Putamen (tissue), 1 donor: ENCODE results near the gene SLC25A45.

Experiments
- DNase-seq: peaks from one replicate; pipeline ENCODE4 v3.0.0-alpha.2; 2016; ENCODE audit warnings: low spot score

The SLC25A45 gene, protein sequence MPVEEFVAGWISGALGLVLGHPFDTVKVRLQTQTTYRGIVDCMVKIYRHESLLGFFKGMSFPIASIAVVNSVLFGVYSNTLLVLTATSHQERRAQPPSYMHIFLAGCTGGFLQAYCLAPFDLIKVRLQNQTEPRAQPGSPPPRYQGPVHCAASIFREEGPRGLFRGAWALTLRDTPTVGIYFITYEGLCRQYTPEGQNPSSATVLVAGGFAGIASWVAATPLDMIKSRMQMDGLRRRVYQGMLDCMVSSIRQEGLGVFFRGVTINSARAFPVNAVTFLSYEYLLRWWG

DNA sequence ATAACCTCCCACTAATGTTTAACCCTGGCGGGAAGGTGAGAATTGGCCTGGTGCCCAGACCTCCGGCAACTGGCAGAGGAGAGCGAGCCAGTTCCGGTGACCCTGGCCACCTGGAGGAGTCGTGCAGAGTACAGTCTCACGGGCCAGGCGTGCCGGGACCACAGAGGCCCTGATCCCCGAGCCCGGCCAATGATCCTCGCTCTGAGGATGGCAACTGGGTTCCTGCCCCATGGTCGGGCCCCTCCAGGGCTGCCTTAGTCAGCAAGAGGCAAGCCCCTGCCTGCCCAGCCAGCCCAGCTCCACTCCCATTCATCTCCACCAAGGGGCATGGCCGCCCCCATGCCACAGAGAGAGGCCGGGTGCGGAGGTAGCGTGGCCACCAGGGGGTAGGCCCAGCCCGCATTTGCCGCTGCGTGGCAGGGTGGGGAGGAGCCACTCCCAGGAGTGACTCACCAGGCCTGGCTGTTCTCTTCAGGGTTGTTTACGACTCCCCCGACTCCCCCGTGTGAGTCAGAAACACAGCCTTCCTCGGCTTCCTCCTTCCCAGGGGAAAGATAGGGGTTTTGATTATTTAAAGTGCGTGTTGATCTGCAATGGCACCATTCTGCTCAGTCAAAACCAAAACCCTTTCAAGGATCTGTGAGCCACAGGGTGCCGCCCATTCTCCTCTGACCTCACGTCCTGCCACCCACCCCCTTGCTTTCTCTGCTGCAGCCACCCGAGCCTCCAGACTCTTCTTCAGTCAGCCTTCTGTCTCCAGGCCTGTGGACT, at the start of gene SLC25A45:
SLC25A45 (minus strand) TSS at position 614 of the 771 bp plus-strand sequence. CDS start 695 bp downstream, outside the sequence.
- peak; percentile 92 for DNase-seq

DNA sequence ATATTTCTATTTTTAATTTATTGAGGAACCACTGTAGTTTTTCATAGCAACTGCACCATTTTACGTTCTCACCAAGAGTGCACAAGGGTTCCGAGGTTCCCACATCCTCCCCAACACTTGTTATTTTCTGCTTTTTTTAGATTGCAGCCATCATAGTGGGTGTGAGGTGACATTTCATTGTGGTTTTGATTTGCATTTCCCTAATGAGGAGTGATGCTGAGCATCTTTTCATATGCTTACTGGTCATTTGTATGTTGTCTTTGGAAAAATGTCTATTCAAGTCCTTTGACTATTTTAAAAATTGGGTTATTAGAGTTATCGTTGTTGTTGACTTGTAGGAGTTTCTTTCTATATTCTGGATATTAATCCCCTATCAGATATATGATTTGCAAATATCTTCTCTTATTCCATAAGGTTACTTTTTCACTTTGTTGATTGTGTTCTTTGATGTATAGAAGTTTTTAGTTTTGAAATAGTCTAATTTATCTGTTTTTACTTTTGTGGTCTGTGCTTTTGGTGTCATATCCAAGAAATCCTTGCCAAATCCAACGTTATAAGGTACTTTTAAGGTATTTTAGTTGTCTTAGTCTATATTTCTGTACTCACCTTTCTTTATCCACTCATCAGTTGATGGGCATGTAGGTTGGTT, 49.1 kb upstream of the SLC25A45 start:
- DNase-seq = no peak

GRCh38 chr11:65430406-65431217, 48.2 kb upstream of the SLC25A45 start:
- DNase-seq = no peak

DNA sequence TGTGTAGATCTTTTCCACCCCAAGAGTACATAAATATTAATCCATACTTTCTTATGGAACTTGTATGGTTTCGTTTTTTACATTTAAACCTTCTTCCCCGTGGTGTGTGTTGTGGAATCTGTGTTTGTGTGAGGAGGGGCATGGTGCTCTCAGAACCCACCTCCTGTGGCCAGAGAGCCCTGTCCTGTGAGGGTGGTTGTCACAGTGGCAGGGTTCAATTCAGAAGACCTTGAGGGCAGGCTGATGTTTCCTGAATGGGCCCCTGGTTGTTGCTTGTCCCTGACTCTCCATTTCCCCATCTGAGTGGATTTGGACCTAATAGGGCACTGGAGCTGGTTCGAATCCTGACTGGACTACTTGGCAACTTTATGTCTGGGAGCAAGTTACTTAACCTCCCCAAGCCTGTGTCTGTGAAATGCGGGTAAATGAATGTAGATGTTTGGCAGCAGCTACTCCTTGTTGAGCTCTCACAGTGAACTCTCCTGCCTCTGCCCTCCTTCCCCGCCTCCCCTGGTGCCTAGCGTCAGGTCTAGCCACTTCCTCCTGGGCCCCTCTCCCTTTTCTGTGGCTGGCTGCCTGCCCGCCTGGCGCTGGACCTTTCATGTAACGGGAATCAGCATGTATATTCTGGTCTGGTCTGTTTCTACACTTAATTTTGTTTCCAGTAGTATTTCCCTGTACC, 47.4 kb upstream of the SLC25A45 start:
- peak; percentile 41 for DNase-seq

- DNase-seq = no peak
Observed at GRCh38 chr11:65429068-65429681, 46.7 kb upstream of the SLC25A45 start.

GRCh38 chr11:65428578-65429067, 46.2 kb upstream of the SLC25A45 start:
- no peak for DNase-seq

DNA sequence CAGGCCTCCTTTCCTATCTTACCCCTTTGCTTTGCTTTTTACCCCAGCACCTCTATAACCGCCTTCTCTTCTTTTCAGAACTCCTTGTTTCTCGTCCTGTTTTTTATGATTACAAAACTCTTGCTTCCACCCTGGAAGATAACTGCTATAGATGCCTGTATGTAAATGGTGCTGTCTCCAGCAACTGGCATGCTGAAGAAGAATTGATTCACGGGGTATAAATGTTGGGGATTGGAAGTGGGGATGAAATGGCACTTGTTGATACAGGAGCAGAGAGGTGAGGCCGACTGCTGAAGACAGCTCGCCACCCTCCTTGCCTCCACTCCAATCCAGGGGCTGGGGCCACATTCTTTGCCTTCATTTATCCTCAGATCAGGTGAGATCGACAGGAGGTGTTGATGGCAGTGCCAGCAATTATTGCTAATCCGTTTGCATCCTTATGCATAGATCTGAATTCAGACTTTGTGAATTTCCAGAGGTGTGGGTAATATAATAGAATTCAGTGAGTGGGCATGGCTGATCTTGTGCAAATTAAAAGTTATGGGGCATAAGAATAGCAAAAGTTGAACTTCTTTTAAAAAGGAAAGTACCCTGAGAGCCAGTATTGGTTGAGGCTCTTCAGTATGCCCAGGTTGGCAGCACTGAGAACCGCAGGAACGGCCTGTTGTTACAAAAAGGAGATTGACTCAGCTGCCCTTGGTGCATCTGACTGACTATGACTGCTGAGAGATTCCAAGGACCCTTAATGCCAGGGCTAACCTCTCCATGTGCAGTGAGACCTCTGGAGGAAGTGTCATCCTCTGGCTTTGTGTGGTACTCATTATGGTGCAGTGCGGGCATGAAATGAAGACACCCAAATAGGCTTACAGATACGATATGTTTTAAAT, 45.5 kb upstream of the SLC25A45 start:
- DNase-seq = peak; percentile 62

GRCh38 chr11:65426839-65427690, 44.6 kb upstream of the SLC25A45 start:
- DNase-seq = peak; percentile 49

GRCh38 chr11:65425971-65426838, 43.8 kb upstream of the SLC25A45 start:
- peak; percentile 42 for DNase-seq

DNA sequence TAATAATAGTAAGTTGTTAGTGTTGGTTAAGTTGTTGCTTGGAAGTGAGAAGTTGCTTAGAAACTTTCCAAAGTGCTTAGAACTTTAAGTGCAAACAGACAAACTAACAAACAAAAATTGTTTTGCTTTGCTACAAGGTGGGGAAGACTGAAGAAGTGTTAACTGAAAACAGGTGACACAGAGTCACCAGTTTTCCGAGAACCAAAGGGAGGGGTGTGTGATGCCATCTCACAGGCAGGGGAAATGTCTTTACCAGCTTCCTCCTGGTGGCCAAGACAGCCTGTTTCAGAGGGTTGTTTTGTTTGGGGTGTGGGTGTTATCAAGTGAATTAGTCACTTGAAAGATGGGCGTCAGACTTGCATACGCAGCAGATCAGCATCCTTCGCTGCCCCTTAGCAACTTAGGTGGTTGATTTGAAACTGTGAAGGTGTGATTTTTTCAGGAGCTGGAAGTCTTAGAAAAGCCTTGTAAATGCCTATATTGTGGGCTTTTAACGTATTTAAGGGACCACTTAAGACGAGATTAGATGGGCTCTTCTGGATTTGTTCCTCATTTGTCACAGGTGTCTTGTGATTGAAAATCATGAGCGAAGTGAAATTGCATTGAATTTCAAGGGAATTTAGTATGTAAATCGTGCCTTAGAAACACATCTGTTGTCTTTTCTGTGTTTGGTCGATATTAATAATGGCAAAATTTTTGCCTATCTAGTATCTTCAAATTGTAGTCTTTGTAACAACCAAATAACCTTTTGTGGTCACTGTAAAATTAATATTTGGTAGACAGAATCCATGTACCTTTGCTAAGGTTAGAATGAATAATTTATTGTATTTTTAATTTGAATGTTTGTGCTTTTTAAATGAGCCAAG, 42.9 kb upstream of the SLC25A45 start:
- peak; percentile 44 for DNase-seq

- no peak for DNase-seq
Observed at GRCh38 chr11:65424205-65425104, 42.0 kb upstream of the SLC25A45 start.

DNA sequence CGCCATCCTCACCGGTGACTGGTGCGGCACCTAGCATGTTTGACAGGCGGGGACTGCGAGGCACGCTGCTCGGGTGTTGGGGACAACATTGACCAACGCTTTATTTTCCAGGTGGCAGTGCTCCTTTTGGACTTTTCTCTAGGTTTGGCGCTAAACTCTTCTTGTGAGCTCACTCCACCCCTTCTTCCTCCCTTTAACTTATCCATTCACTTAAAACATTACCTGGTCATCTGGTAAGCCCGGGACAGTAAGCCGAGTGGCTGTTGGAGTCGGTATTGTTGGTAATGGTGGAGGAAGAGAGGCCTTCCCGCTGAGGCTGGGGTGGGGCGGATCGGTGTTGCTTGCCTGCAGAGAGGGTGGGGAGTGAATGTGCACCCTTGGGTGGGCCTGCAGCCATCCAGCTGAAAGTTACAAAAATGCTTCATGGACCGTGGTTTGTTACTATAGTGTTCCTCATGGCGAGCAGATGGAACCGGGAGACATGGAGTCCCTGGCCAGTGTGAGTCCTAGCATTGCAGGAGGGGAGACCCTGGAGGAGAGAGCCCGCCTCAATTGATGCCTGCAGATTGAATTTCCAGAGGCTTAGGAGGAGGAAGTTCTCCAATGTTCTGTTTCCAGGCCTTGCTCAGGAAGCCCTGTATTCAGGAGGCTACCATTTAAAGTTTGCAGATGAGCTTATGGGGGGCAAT, 41.2 kb upstream of the SLC25A45 start:
- no peak for DNase-seq

DNA sequence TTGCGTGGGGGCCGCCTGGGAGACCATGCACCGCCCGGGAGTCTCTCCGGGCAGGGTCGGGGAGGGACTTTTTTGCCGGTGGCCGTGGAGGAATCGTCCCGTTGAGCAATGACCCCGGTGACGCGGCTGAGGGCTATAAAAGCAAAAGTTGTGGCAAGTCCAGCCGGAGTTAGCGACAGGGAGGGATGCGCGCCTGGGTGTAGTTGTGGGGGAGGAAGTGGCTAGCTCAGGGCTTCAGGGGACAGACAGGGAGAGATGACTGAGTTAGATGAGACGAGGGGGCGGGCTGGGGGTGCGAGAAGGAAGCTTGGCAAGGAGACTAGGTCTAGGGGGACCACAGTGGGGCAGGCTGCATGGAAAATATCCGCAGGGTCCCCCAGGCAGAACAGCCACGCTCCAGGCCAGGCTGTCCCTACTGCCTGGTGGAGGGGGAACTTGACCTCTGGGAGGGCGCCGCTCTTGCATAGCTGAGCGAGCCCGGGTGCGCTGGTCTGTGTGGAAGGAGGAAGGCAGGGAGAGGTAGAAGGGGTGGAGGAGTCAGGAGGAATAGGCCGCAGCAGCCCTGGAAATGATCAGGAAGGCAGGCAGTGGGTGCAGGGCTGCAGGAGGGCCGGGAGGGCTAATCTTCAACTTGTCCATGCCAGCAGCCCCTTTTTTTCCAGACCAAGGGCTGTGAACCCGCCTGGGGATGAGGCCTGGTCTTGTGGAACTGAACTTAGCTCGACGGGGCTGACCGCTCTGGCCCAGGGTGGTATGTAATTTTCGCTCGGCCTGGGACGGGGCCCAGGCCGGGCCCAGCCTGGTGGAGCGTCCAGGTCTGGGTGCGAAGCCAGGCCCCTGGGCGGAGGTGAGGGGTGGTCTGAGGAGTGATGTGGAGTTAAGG, 40.4 kb upstream of the SLC25A45 start, which contains the start of gene NEAT1:
NEAT1 (plus strand) TSS at position 166 of the 883 bp plus-strand sequence.
- DNase-seq = peak; percentile 93
